ENCODE results near the gene ADH5. TPM values are rescaled to one million over a fixed set of nuclear protein-coding genes. Genes with fewer than 3 reads are reported as not detected.

ADH5 gene
- total and polyA plus RNA-seq, 4 donors = 90.4 to 190 (median 120) TPM

DNA sequence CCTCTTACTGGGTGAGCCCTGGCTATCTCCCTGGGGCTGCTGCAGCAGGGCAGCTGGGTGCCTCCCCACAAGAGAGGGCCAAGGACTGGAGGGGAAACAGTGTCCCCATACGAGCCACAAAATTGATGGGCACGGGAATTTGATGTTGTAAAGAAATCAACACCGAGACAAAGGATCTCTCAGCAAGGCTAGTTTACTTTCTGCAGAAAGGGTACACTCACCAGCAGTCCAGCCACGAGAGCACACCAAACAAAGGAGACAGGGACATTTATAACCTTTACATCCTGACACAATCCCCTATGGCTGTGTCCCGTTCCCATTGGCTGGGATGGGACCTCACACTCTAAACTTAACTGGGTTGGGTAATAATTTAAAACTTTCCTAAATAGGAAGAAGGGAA is 67.2 kb downstream of the ADH5 start:
- no peaks in the 10 kb centered on the region for H3K27me3 ChIP-seq (ENCODE audit: control insufficient read depth in 4 of 4, insufficient read depth in 4 of 4, low read length in 3 of 4)
- TF ChIP-seq, protein P1, sequence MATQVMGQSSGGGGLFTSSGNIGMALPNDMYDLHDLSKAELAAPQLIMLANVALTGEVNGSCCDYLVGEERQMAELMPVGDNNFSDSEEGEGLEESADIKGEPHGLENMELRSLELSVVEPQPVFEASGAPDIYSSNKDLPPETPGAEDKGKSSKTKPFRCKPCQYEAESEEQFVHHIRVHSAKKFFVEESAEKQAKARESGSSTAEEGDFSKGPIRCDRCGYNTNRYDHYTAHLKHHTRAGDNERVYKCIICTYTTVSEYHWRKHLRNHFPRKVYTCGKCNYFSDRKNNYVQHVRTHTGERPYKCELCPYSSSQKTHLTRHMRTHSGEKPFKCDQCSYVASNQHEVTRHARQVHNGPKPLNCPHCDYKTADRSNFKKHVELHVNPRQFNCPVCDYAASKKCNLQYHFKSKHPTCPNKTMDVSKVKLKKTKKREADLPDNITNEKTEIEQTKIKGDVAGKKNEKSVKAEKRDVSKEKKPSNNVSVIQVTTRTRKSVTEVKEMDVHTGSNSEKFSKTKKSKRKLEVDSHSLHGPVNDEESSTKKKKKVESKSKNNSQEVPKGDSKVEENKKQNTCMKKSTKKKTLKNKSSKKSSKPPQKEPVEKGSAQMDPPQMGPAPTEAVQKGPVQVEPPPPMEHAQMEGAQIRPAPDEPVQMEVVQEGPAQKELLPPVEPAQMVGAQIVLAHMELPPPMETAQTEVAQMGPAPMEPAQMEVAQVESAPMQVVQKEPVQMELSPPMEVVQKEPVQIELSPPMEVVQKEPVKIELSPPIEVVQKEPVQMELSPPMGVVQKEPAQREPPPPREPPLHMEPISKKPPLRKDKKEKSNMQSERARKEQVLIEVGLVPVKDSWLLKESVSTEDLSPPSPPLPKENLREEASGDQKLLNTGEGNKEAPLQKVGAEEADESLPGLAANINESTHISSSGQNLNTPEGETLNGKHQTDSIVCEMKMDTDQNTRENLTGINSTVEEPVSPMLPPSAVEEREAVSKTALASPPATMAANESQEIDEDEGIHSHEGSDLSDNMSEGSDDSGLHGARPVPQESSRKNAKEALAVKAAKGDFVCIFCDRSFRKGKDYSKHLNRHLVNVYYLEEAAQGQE (IDR thresholded peaks at IDR 0.05) = no peak
- TF ChIP-seq TAF1 (conservative IDR thresholded peaks at IDR 0.05) (no peak), GABPA (IDR thresholded peaks at IDR 0.05 in 1 of 2, conservative IDR thresholded peaks at IDR 0.05 in 1 of 2) (no peak), FOXA1 (IDR thresholded peaks at IDR 0.05) (no peak), JUND (IDR thresholded peaks at IDR 0.05) (no peak), YY1 (IDR thresholded peaks at IDR 0.05) (no peak), SP1 (IDR thresholded peaks at IDR 0.05) (no peak)
- TF ChIP-seq, protein P2, sequence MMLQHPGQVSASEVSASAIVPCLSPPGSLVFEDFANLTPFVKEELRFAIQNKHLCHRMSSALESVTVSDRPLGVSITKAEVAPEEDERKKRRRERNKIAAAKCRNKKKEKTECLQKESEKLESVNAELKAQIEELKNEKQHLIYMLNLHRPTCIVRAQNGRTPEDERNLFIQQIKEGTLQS (IDR thresholded peaks at IDR 0.05) = no peak
- TF ChIP-seq, protein P3, sequence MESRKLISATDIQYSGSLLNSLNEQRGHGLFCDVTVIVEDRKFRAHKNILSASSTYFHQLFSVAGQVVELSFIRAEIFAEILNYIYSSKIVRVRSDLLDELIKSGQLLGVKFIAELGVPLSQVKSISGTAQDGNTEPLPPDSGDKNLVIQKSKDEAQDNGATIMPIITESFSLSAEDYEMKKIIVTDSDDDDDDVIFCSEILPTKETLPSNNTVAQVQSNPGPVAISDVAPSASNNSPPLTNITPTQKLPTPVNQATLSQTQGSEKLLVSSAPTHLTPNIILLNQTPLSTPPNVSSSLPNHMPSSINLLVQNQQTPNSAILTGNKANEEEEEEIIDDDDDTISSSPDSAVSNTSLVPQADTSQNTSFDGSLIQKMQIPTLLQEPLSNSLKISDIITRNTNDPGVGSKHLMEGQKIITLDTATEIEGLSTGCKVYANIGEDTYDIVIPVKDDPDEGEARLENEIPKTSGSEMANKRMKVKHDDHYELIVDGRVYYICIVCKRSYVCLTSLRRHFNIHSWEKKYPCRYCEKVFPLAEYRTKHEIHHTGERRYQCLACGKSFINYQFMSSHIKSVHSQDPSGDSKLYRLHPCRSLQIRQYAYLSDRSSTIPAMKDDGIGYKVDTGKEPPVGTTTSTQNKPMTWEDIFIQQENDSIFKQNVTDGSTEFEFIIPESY (IDR thresholded peaks at IDR 0.05) = no peak

More for the DNA sequence above, 67.2 kb downstream of the ADH5 start:
- Histone ChIP-seq H3K4me3 (ENCODE audit: low read depth in 1 of 3, low read length in 3 of 3) (no peak overlapping the region), H3K9me3 (ENCODE audit: control insufficient read depth in 4 of 4, low read length in 3 of 4) (peaks cover 0 to 5% (median 1%) of the 10 kb centered on the region in 4 donors), H3K36me3 (ENCODE audit: control insufficient read depth in 4 of 4, insufficient read depth in 3 of 4, low read depth in 1 of 4, low read length in 3 of 4) (peaks cover 0 to 2% (median 0%) of the 10 kb centered on the region in 4 donors), H3K4me1 (ENCODE audit: control insufficient read depth in 4 of 4, insufficient read depth in 4 of 4, low read length in 3 of 4) (no peaks in the 10 kb centered on the region), H3K27ac (ENCODE audit: low read depth in 1 of 2, low read length in 2 of 2) (no peak overlapping the region), H3K9ac (ENCODE audit: low read depth in 1 of 2, low read length in 2 of 2) (no peak overlapping the region)
- WGBS = 97% methylated on average over 5 of the region's 5 CpGs
- no peak for DNase-seq (ENCODE audit: low spot score)

Other genes with a start within 250 kb of the ADH5 start
- 10 to 100 TPM; 64.5 to 64.6 TPM for gene EIF4E, start 159.7 kb downstream of the ADH5 start, total RNA-seq
- gene EIF4E, start 159.7 kb downstream of the ADH5 start, polyA plus RNA-seq = 10 to 100 TPM; 32.0 to 40.0 TPM
- 10 to 100 TPM; 16.3 to 16.9 TPM for gene METAP1, start 93.1 kb downstream of the ADH5 start, total RNA-seq
- 10 to 100 TPM in 1 of 2 donors, 1 to 10 TPM in 1; 9.5 to 10.5 TPM for gene METAP1, start 93.1 kb downstream of the ADH5 start, polyA plus RNA-seq
- gene ADH4, start 55.5 kb upstream of the ADH5 start, total RNA-seq = 100 to 1,000 TPM in 1 of 2 donors, 10 to 100 TPM in 1; 31.1 to 363 TPM
- gene ADH4, start 55.5 kb upstream of the ADH5 start, polyA plus RNA-seq = 100 to 1,000 TPM in 1 of 2 donors, 10 to 100 TPM in 1; 71.4 to 221 TPM
- gene ADH6, start 130.5 kb upstream of the ADH5 start, total RNA-seq = 100 to 1,000 TPM; 115 to 163 TPM
- 10 to 100 TPM; 36.7 to 98.2 TPM for gene ADH6, start 130.5 kb upstream of the ADH5 start, polyA plus RNA-seq
- gene ADH1A, start 202.2 kb upstream of the ADH5 start, total RNA-seq = 100 to 1,000 TPM; 202 to 493 TPM
- gene ADH1A, start 202.2 kb upstream of the ADH5 start, polyA plus RNA-seq = 100 to 1,000 TPM; 123 to 554 TPM
- gene ADH1B, start 232.6 kb upstream of the ADH5 start, total RNA-seq = 1,000 to 10,000 TPM in 1 of 2 donors, 10 to 100 TPM in 1; 38.3 to 1,460 TPM
- gene ADH1B, start 232.6 kb upstream of the ADH5 start, polyA plus RNA-seq = 1,000 to 10,000 TPM in 1 of 2 donors, 100 to 1,000 TPM in 1; 658 to 1,163 TPM

Data from liver (tissue), 9 donors.